ENCODE measurements around the gene RASSF7.

Gene RASSF7

GRCh38 chr11:559712-560304 lies 962 bp upstream of the RASSF7 start:
- DNase-seq (ENCODE audit: low spot score), result no peak
- in situ Hi-C loops (cut with MboI; ENCODE audit: low sequenced_read_pairs, unreplicated experiment), result loop anchor here (10.0 kb wide), 1 partner anchor 165 kb away; no protein-coding TSS in a partner anchor
- TF ChIP-seq CTCF (IDR thresholded peaks at IDR 0.05; ENCODE audit: borderline replicate concordance, control extremely low read depth, extremely low read depth, insufficient read depth, missing control alignments), result no peak

GRCh38 chr11:561148-562003 lies 606 bp downstream of the RASSF7 start:
- no peak for DNase-seq (ENCODE audit: low spot score)
- in situ Hi-C loops (cut with MboI; ENCODE audit: low sequenced_read_pairs, unreplicated experiment), result no loop called here

GRCh38 chr11:562046-562645 lies 1.4 kb downstream of the RASSF7 start:
- in situ Hi-C loops (cut with MboI; ENCODE audit: low sequenced_read_pairs, unreplicated experiment), result no loop called here
- TF ChIP-seq CTCF (IDR thresholded peaks at IDR 0.05; ENCODE audit: borderline replicate concordance, control extremely low read depth, extremely low read depth, insufficient read depth, missing control alignments), result no peak
- DNase-seq (ENCODE audit: low spot score), result no peak

More at GRCh38 chr11:561148-562003, 606 bp downstream of the RASSF7 start:
- TF ChIP-seq CTCF (IDR thresholded peaks at IDR 0.05; ENCODE audit: borderline replicate concordance, control extremely low read depth, extremely low read depth, insufficient read depth, missing control alignments), result no peak

GRCh38 chr11:563066-563811 lies 2.5 kb downstream of the RASSF7 start:
- in situ Hi-C loops (cut with MboI; ENCODE audit: low sequenced_read_pairs, unreplicated experiment), result no loop called here
- TF ChIP-seq CTCF (IDR thresholded peaks at IDR 0.05; ENCODE audit: borderline replicate concordance, control extremely low read depth, extremely low read depth, insufficient read depth, missing control alignments), result no peak
- DNase-seq (ENCODE audit: low spot score), result no peak

GRCh38 chr11:563812-564578 lies 3.2 kb downstream of the RASSF7 start:
- in situ Hi-C loops (cut with MboI; ENCODE audit: low sequenced_read_pairs, unreplicated experiment), result no loop called here
- no peak for TF ChIP-seq CTCF (IDR thresholded peaks at IDR 0.05; ENCODE audit: borderline replicate concordance, control extremely low read depth, extremely low read depth, insufficient read depth, missing control alignments)
- DNase-seq (ENCODE audit: low spot score), result no peak

All from GM13976 (cell line).